Stimulated activated naive CD8-positive, alpha-beta T cell treated with anti-CD3 and anti-CD28 coated beads, Interleukin-15, Interleukin-2, amounts not matched to agents 100 ng/mL and 50 ng/mL, for 24 hours (primary cell): ENCODE data around the gene TULP4.
"Not testable (repeated sequence)": the region's sequence is repeated elsewhere in the genome, so short reads cannot be mapped to it uniquely, and the experiment has no call there.

Experiments
- H3K27ac Mint-ChIP-seq: one replicate; pipeline ENCODE4 v1.8.0; 2021; ENCODE audit warnings: mild to moderate bottlenecking, mixed read lengths
- H3K27me3 Mint-ChIP-seq: one replicate; pipeline ENCODE4 v1.8.0; 2021; ENCODE audit warnings: mixed read lengths
- H3K36me3 Mint-ChIP-seq: one replicate; pipeline ENCODE4 v1.8.0; 2021; ENCODE audit warnings: low read depth, mixed read lengths
- H3K4me1 Mint-ChIP-seq: one replicate; pipeline ENCODE4 v1.8.0; 2021; ENCODE audit warnings: low read depth, mixed read lengths
- H3K4me3 Mint-ChIP-seq: one replicate; pipeline ENCODE4 v1.8.0; 2021; ENCODE audit warnings: mild to moderate bottlenecking, mixed read lengths
- H3K9me3 Mint-ChIP-seq: one replicate; pipeline ENCODE4 v1.8.0; 2021; ENCODE audit warnings: mixed read lengths

TULP4 gene

DNA sequence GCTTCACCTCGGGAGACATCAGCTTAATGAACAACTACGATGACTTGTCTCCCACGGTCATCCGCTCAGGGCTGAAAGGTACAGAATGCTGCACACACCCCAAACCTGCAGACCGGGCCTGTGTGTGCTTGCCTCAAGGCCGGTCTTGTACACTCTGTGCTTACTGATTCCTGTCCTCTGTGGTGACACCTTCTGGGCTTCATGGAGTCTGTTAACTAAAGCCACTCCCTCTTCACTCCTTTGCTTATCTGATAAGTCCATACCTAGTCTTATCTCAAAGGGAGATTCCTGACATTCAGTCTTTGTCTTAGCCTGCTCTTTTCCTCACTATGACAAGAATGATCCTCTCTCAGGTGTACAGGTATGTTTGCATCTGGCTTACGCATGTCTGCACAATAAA is 139.9 kb downstream of the TULP4 start:
- H3K9me3 Mint-ChIP-seq = no peaks in the 10 kb centered on the region
- no peak overlapping the region for H3K27ac Mint-ChIP-seq
- no peaks in the 10 kb centered on the region for H3K27me3 Mint-ChIP-seq
- H3K36me3 Mint-ChIP-seq = peaks cover 24% of the 10 kb centered on the region
- H3K4me1 Mint-ChIP-seq = no peaks in the 10 kb centered on the region
- no peak overlapping the region for H3K4me3 Mint-ChIP-seq

DNA sequence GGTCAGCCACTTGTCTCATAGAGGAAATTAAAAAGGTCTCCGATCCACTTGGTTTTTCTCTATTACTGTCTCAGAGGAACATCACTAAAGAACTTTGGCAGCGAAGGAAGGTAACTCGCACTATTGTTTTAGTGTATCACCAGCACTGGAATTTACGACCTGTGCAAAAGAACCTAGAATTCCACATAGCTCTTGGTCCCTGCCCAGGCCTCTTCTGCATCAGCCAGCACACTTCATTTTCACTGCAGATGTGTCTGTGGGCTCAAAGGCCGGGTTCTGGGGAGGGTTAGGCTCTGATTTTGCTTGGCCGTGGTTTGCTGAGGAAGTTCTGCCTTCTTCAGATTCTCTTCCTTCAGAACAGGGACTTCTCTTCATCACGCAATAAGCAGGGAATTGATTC is 144.9 kb downstream of the TULP4 start:
- Mint-ChIP-seq H3K27me3 (no peaks in the 10 kb centered on the region), H3K4me3 (no peak overlapping the region), H3K4me1 (peaks cover 3% of the 10 kb centered on the region), H3K9me3 (no peaks in the 10 kb centered on the region), H3K36me3 (peaks cover 36% of the 10 kb centered on the region), H3K27ac (no peak overlapping the region)

DNA sequence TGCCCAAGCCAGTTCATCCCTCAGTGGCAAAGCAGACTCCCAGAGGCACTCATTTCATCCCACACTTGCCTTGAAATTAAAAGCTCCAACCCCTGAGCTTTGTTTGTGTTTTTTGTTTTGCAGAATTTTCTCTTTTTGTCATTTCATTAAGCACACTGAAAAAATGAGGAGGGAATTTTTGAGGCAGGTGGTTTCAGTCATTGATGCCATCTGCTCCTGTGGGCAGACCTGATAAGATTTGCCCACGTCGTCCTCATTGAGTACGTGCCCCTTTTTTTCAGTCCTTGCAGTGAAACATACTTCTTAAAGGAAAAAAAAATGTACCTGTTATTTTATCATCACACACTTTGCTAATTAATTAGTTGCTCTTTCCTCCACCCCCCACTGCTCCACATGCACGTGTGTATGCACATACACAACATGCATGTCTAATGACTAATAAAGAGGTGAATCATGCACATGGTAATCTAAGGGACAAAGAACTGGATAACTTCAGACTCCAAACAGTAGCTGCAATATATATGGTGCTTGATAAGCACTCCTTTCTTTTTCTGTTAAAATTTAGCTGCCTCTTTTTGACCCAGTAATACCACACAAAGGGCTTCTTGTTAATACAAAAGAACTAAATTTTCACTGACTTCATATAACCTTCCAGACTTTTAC is 145.5 kb downstream of the TULP4 start:
- Mint-ChIP-seq H3K36me3 (peaks cover 31% of the 10 kb centered on the region), H3K4me1 (peaks cover 3% of the 10 kb centered on the region), H3K4me3 (no peak overlapping the region)

DNA sequence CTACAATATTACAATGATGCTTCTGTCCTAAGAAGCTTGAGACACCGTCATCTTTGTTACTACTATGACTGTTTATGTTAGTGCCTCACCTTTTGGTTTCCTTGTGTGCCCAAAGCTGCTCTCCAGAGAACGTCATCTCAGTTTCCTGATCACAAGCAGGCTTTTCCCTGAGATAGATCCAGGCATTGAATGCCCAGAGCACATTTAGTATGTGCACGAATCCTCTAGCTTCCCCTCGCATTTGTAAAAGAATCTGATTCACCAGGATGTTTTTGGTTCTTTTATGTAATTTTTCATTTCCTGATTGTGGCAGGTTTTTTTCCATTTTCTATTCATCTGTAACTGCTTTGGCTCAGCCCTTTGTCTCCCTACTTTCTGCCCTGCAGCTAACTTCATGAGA is 147.5 kb downstream of the TULP4 start:
- Mint-ChIP-seq H3K9me3 (no peaks in the 10 kb centered on the region), H3K36me3 (peaks cover 42% of the 10 kb centered on the region), H3K4me1 (peaks cover 3% of the 10 kb centered on the region), H3K27me3 (no peaks in the 10 kb centered on the region), H3K4me3 (no peak overlapping the region), H3K27ac (no peak overlapping the region)

More for the DNA sequence above, 145.5 kb downstream of the TULP4 start:
- H3K27ac Mint-ChIP-seq = no peak overlapping the region
- H3K27me3 Mint-ChIP-seq = no peaks in the 10 kb centered on the region
- no peaks in the 10 kb centered on the region for H3K9me3 Mint-ChIP-seq

DNA sequence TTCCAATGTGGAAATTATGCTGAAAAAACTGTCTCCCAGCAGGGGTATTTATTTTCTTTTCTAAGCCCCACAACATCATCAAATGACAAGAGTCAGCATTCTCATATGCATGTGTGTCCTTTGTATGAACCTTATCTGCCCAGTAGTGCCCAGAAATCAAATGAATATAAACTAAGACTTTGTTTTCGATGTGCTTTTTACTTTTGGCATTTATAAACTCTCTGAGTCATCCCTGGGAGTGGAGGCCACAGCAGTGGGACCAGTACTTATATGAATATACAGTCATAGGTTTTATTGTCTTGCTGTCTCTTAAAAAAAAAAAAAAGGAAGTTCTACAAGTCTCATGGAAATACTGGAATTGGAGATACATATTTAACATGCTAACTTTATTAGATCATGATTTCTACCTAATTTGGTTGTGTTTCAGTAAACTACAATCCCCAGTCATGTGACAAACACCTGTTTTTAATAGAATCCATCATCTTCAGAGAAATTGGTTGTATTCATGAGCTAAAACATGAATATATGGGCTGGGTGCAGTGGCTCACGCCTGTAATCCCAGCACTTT is 148.4 kb downstream of the TULP4 start:
- Mint-ChIP-seq H3K4me1 (peaks cover 3% of the 10 kb centered on the region), H3K27me3 (no peaks in the 10 kb centered on the region), H3K9me3 (no peaks in the 10 kb centered on the region), H3K27ac (no peak overlapping the region), H3K36me3 (peaks cover 48% of the 10 kb centered on the region), H3K4me3 (no peak overlapping the region)

DNA sequence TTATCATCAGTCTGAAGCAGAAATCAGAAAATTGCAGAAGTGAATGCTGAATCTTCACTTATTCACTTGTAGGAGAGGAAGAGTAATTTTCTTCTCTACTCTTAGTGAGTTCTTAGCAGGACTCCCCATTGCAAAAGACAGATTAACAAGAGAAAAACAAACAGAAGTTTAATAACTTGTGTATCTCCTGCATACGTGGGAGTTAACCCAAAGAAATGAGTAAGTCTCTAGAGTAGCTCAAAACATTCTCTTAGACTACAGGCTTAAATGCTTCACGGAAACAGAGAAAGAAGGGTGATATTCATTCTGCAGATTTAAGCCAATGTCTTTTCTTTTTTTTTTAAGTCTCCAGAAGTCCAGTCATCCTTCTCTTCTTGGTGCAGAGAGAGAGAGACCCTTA is 149.7 kb downstream of the TULP4 start:
- peaks cover 3% of the 10 kb centered on the region for H3K4me1 Mint-ChIP-seq
- H3K27ac Mint-ChIP-seq = no peak overlapping the region
- peaks cover 45% of the 10 kb centered on the region for H3K36me3 Mint-ChIP-seq
- H3K9me3 Mint-ChIP-seq = no peaks in the 10 kb centered on the region
- H3K4me3 Mint-ChIP-seq = no peak overlapping the region
- no peaks in the 10 kb centered on the region for H3K27me3 Mint-ChIP-seq

DNA sequence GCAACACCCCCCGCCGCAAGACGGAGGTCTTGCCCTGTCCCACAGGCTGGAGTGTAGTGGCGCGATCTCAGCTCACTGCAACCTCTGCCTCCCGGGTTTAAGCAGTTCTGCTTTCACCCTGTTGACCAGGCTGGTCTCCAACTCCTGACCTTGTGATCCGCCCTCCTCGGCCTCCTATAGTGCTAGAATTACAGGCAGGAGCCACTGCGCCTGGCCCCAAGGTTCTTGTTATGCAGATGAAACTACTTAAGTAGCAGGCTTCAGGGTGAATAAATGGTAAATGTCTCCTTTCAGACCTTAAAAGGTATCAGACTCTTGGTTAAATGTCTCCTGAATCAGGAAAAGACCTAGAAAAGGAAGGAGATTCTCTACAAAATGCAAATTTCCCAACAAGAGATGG is 152.2 kb downstream of the TULP4 start:
- H3K36me3 Mint-ChIP-seq = peaks cover 45% of the 10 kb centered on the region
- H3K4me1 Mint-ChIP-seq = peaks cover 3% of the 10 kb centered on the region
- H3K27me3 Mint-ChIP-seq = no peaks in the 10 kb centered on the region
- no peak overlapping the region for H3K4me3 Mint-ChIP-seq
- no peak overlapping the region for H3K27ac Mint-ChIP-seq
- no peaks in the 10 kb centered on the region for H3K9me3 Mint-ChIP-seq

DNA sequence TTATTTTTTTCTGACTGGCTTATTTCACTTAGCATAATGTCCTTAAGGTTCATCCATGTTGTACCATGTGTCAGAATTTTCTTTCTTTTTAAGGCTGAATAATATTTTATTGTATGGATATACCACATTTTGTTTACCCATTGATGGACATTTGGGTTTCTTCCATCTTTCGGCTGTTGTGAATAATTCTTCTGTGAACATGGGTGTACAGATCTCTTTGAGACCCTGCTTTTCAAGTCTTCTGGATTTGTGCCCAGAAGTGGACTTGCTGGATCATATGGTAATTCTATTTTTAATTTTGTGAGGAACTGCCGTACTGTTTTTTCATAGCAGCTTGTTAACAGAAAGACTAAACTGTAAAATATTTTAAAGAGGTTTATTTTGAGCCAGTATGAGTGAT is 153.0 kb downstream of the TULP4 start:
- no peak overlapping the region for H3K27ac Mint-ChIP-seq
- H3K27me3 Mint-ChIP-seq = no peaks in the 10 kb centered on the region
- no peaks in the 10 kb centered on the region for H3K4me1 Mint-ChIP-seq
- H3K9me3 Mint-ChIP-seq = no peaks in the 10 kb centered on the region
- peaks cover 44% of the 10 kb centered on the region for H3K36me3 Mint-ChIP-seq
- H3K4me3 Mint-ChIP-seq = no peak overlapping the region

DNA sequence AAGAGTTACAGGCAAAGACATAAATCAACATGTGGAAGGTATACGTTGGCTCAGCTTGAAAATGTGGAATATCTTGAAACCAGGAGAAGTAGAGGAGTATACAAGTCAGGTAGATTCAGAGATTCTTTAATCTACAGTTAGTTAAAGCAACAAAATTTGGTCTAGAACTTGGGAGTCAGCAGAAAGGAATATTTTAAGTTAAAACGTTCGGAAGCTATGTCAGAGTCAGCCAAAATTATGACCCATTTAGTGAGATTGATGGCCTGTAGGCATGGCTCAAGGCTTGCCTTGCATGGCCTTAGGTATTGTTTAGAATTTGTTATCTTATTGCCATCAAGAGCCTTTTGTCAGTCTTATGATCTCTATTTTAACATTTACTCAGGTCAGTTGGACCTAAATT is 153.5 kb downstream of the TULP4 start:
- H3K4me1 Mint-ChIP-seq = no peaks in the 10 kb centered on the region
- no peaks in the 10 kb centered on the region for H3K27me3 Mint-ChIP-seq

DNA sequence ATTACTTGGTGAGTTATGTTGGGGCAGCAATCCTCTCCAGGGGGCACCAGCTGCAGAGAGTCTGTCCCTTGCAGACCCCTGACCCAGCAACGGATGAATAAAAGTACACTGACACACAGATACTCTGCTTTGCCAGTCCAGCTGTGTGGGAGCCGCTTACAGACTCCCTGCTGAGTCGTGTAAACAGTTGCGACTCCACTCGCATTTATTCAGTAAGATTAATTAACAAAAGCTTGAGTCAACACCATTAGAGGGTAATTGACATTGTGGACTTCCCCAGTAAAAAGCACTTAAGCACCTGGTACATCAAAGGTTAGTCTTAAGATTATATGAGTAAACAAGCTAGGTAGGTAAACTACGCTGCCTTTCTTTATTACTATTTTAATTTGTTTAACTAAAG is 155.7 kb downstream of the TULP4 start:
- H3K27ac Mint-ChIP-seq = no peak overlapping the region
- peaks cover 36% of the 10 kb centered on the region for H3K36me3 Mint-ChIP-seq
- no peaks in the 10 kb centered on the region for H3K27me3 Mint-ChIP-seq
- H3K4me3 Mint-ChIP-seq = no peak overlapping the region
- no peaks in the 10 kb centered on the region for H3K4me1 Mint-ChIP-seq
- no peaks in the 10 kb centered on the region for H3K9me3 Mint-ChIP-seq

More for the DNA sequence above, 153.5 kb downstream of the TULP4 start:
- Mint-ChIP-seq H3K27ac (no peak overlapping the region), H3K9me3 (no peaks in the 10 kb centered on the region), H3K4me3 (no peak overlapping the region), H3K36me3 (peaks cover 44% of the 10 kb centered on the region)

DNA sequence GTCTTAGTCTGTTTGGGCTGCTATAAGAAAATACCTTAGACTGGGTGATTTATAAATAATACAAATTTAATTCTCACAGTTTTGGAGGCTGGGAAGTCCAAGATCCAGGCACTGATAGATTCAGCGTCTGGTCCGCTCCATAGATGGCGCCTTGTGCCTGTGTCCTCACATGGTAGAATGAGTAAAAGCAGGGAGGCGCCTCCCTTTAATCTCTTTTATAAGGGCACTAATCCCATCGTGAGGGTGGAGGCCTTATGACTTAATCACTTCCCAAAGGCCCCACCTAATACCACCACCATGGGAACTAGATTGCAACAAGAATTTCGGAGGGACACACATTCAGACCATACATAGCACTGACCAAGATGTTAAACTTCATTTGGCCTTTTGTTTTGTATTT is 156.4 kb downstream of the TULP4 start:
- Mint-ChIP-seq H3K27me3 (no peaks in the 10 kb centered on the region), H3K9me3 (no peaks in the 10 kb centered on the region), H3K4me1 (no peaks in the 10 kb centered on the region), H3K36me3 (peaks cover 30% of the 10 kb centered on the region), H3K27ac (no peak overlapping the region), H3K4me3 (no peak overlapping the region)

DNA sequence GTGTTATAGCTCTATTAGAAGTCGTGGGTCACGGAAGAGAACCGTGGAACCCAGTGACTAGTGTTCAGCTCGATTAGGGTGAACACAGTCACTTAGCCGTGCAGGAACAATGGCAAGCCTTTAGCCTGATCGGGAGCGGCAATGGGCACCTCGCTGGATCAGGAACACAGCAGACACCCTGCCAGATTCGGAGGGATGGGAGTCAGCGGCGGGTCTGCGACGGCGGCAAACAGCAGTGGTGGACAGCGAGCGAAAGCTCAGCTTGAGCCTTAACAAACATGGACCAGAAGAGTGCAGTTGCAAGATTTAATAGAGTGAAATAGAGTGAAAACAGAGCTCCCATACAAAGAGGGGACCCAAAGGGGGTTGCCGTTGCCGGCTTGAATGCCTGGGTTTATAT is 157.8 kb downstream of the TULP4 start:
- not testable (repeated sequence) for H3K4me1 Mint-ChIP-seq, H3K4me3 Mint-ChIP-seq, H3K27me3 Mint-ChIP-seq, H3K9me3 Mint-ChIP-seq, H3K27ac Mint-ChIP-seq
- H3K36me3 Mint-ChIP-seq = peaks cover 31% of the 10 kb centered on the region

DNA sequence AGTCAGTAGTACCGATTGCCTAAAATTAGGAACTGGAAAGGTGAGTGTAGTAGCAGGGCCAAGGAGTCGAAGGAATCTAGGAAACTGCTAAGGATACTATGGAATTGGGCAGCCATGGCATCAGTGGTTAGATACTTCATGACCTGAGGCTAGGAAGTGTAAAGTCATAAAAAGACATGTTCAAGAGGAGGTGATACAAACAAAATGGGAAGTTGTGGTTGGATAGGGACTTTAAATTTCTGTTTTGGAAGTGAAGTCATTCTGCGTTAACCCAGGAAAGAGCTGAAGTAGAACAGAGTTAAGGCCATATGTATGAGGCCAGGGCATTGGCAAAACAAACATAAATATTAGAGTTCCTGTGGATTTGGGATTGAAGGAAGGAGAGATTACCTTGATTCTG is 159.1 kb downstream of the TULP4 start:
- Mint-ChIP-seq H3K27ac (no peak overlapping the region), H3K9me3 (no peaks in the 10 kb centered on the region), H3K36me3 (peaks cover 27% of the 10 kb centered on the region), H3K27me3 (no peaks in the 10 kb centered on the region), H3K4me3 (no peak overlapping the region), H3K4me1 (peaks cover 6% of the 10 kb centered on the region)

DNA sequence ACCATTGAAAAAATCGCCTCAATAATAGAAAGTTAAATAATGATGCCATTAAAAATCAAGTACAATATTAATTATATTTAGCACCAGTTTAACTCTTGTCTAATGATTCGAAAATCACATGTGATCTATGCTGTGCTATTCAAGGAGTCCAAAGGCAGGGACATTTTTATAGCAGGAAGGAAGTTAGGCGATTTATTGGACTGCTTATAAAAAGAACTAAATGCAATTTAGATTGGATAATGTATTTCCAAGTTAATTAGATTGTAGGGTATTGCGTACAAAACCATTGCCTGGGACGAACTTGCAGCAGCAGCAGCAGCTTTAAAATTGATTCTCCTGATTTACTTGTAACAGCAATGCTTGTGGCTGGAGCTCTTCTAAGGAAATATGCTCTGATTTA is 160.2 kb downstream of the TULP4 start:
- H3K27ac Mint-ChIP-seq = no peak overlapping the region
- H3K4me1 Mint-ChIP-seq = peaks cover 6% of the 10 kb centered on the region
- H3K27me3 Mint-ChIP-seq = no peaks in the 10 kb centered on the region
- H3K4me3 Mint-ChIP-seq = no peak overlapping the region
- peaks cover 35% of the 10 kb centered on the region for H3K36me3 Mint-ChIP-seq
- no peaks in the 10 kb centered on the region for H3K9me3 Mint-ChIP-seq

DNA sequence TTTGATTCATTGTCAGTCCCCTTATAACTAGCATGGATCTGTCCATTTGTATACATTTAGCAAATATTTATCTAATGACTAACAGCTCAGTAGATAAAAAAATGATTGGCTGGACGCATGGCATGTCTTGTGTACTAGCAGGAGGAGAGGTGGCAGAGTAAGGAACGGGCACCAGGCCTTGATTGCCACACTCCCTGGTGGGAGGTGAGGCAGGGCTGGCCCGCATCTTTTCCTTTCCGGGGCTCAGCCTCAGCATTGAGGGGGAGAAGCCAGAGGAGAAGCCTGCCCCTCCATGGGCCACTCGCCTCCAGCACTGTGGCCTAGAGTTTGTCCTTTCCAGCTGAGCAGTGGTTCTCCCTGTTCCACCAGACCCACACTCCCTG is 162.7 kb downstream of the TULP4 start:
- H3K27ac Mint-ChIP-seq = no peak overlapping the region

More for the DNA sequence above, 162.7 kb downstream of the TULP4 start:
- peaks cover 6% of the 10 kb centered on the region for H3K4me1 Mint-ChIP-seq
- H3K27me3 Mint-ChIP-seq = no peaks in the 10 kb centered on the region
- no peaks in the 10 kb centered on the region for H3K9me3 Mint-ChIP-seq
- no peak overlapping the region for H3K4me3 Mint-ChIP-seq
- peaks cover 31% of the 10 kb centered on the region for H3K36me3 Mint-ChIP-seq
